Measurements from ENCODE around the gene JAML.
A peak's percentile ranks its signal among the peaks of the same experiment; 100 is the strongest.

Gene JAML

DNA sequence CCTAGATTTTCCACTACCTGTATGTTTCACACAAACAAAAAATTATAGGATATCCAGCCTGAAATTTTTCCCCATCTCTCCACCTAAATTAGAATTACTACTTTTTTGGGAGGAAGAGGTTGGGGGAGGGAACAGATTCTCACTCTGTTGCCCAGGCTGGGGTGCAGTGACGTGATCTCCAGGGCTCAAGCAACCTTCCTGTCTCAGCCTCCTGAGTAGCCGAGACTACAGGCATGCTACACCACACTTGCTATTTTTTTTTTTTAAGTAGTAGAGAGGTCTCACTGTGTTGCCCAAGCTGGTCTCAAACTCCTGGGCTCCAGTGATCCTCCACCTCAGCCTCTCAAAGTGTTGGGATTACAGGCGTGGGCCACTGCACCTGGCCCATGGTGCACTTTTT, 9.5 kb downstream of the JAML start:
- DNase-seq = peak in 1 of 4 experiments; percentile 53

DNA sequence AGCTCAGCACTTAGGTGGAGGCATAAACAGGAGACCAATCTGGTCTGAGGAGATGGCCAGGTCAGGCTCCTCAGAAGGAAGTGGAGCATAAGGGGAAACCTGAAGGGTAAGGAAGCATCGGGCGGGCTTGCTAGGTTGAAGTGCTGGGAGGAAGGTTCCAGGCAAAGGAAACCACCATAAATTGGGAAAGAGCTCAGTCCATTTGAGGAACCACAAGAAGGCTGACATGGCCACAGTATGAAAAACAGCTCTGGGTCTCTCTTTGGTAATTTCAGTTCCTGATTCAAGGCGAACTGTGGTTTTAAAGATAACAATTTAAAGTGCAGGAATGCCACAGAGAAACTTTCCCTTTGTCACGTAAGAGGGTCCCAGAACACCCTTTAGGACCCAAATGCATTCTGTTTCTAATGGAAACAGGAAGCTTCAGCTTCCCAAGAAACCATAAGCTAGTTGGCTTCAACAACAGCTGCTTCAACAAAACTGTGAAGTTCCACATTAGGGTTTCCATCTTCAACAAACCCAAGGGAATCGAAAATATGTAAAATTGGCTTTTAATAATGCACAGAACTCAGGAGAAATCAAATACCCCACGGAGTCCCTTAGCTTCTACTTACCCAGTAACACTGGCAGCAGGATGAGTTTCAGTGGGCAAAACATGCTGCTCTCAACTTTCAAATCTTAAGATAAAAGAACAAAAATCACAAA, 10.4 kb downstream of the JAML start:
- peak; percentile 84 to 95 (median 94) for DNase-seq

DNA sequence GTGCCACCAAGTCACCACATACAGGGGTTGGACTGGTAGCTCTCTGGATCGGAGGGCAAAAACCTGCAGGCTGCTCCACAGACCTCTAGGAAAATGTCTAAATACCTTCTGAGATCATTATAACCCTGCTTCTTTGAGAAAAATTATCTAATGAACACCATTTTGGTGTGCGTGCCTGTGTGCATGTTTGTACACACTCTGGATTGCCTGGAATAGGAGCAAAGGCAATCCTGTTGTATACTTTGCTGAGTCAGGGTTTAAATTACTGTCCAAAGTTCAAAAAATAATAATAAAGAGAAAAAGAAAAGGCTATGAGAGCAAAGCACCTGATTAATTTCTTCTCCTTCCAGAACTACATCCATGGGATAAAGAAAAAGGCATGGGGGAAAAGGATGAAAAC, 11.0 kb downstream of the JAML start:
- no peak for DNase-seq

DNA sequence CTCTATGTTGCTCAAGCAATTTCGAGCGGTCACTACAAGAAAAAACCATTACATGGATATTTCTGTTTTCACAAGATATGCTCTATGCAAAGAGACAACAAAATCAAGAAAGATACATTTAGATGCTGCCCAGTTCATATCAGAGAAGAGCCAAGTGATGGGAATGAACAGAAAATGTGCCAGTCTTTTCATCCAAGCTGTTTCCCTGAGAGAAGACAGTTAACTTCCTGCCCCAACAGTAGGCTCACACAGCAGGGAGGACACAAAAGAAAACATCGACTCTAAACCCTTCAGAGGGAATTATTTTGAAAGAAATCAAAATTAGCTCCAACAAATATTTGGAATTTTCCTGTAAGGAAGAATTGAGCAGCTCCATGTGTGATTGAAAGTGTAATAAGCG, 11.6 kb downstream of the JAML start:
- no peak for DNase-seq

DNA sequence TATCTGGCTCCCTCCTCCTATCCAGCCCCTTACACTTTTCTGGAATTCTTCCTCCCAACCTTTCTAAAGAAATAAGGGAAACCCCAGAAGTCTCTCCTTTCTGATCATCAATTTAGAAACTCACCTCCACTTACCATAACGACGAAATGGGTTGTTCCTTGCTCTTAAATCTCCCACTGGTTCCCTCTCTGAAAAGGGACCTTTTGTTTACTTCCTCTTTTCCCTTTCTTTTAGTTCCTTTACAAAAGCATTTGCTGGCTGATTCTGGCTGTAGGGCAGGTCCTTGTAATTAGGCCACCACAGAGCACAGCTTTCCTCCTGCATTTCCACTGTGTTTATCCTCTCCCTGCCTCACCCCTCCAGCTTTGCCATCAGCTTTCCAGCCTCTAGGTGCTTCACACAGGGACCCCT, 12.0 kb downstream of the JAML start:
- peak in 3 of 4 experiments; percentile 65 to 84 (median 76) for DNase-seq

DNA sequence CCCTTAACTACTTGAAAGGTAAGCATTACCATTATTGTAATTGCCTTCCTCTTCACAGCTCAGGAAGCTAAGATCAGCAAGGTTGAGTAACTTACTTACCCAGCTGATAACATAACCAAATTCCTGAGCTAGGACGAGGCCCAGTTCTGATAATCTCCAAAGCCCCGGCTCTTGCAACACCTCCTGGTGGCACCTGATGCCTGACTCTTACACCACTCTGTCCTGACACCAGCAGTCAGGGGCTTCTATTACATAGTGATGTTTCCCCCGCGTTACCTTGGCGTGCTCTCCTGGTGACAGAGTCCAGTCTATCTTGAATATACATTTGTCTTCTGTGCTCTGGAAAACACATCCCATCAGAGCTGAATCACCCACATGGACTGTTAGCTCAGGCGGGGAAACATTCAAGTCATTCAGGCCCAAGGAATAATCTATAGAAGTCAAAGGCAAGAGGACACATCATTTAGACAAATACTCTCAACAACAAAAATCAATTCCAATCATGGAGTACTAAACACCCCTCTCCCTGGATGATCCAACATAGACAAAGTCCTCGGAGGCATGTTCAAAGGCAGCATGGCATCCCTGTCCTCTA, 12.6 kb downstream of the JAML start:
- peak in 2 of 4 experiments; percentile 21 to 22 for DNase-seq

DNA sequence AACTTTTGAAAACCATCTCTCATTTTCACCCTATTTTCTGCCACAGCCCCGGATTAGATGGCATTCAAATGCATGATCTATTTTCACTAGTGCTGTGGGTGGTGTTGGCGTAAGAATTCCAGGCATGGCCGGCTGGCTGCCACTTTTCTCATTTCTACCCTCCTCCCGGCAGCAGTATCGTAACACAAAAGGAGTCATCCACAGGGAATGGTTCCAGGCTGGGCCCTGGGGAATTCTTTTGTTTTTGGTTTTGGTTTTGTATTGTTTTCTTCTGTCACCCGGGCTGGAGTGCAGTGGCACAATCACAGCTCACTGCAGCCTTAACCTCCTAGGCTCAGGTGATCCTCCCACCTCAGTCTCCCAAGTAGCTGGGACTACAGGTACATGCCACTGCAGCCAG, 13.8 kb downstream of the JAML start:
- no peak for DNase-seq

DNA sequence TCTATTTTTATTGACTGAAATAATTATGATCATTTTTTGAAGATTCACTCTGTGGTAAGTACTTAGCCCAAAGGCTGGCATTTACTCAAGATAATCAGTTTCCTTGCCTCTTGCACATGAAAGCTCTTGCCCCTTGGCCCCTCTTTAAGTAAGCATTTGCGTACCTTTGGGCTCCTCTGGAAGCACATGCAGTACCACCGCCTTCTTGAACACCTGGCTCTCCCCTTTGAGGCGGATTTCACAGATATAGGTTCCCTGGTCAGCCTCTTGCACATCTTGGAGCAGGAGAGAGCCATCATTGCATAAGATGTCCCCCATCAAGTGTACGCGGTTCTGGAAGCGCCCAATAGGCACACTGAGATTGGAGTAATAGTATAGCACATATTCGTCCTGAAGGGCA, 14.5 kb downstream of the JAML start:
- no peak for DNase-seq

DNA sequence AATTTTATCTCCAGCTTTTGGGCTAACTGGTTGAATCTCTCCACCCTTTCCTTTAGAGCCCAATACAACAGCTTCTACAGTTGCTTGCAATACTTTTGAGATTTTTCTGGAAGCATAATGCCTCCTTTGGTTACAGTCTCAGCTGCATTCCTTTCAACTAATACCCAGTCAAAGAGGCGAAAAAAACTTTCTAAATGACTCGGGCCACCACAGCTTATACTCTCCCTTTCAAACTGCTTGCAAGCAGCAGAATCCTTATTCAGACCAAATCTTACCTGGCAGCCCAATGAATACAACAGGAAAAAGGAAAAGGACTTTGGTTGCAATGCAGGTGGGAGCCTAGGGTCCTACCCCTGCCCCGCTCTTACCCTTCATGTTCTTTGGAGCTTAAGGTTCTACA, 15.8 kb downstream of the JAML start:
- no peak for DNase-seq

DNA sequence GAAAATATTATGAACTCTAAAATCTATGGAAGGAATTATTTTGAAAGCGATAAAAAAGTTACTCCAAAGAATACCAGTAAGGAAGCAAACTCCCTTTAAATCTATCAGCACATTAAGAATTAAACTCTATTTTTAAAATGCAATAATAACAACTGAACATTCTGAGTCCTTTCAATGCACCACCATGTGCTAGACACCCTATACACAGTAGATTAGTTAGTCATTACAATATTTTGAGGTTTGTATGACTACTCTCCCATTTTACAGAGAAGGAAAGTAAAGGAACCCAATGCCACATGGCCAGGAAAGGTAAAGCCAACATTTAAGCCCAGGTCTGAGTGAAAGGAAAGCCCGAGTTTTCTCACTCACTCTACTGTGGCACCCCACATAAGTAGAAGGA, 17.7 kb downstream of the JAML start:
- no peak for DNase-seq

DNA sequence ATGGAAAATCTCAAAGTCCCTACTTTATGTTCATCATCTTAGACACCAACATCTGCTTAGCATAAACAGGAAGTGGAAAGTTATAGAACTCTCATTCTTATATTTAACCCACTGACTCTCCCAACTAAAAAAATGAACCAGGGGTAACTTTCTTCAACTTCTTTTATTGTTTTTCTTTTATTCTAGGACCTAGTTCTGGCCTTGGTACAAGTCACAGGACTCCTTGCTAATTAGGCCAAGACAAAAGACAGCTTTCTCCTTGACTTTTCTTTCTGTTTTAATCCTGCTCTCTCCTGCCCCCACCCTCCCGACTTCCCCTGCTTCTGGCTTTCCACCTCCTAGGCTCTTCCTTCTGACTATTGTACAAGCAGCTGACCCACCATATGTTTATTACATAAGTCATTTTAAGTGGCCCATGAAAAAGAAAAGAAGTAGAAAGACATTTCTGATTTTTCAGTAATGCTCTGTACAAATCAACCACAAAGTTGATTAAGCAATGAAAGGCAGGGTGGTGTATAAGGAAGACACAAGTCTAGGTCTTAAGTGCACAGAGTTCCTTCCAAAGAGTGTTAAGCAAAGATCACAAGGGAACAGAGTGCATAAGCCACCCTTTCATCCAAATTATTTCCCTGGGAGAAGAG, 18.3 kb downstream of the JAML start:
- peak; percentile 64 to 93 (median 85) for DNase-seq

DNA sequence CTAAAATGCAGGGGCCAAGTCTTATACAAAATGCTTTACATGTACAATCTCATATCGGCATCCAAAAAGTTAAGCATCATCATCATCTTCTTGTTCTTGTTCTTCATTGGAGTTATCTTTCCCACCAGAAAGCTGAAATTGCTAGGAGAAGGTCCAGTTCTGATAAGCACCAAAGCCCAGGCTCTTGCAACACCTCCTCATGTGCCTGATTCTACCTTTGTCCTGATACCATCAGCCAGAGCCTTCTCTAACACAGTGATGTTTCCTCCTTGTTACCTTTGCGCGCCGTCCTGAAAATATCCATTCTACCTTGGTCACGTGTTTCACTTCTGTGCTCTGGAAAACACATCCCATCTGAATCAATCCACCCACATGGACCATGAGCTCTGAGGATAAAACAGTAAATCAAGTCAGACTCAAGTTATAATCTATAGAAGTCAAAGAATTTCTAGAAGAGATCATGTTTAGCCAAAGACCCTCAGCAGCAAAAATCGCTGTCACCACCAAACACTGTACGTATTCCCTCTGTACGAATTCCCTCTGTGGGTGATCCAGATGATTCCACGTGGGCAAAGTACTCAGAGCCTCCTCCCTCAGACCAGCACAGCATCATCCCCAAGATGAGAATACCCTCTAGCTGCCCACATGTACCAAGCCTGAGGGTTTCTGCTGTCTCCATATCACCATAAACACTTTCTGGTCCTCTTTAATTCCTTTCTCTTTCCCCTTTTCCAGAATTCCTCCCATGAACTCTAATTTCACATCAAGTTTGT, 19.0 kb downstream of the JAML start:
- DNase-seq = peak in 1 of 4 experiments; percentile 21

DNA sequence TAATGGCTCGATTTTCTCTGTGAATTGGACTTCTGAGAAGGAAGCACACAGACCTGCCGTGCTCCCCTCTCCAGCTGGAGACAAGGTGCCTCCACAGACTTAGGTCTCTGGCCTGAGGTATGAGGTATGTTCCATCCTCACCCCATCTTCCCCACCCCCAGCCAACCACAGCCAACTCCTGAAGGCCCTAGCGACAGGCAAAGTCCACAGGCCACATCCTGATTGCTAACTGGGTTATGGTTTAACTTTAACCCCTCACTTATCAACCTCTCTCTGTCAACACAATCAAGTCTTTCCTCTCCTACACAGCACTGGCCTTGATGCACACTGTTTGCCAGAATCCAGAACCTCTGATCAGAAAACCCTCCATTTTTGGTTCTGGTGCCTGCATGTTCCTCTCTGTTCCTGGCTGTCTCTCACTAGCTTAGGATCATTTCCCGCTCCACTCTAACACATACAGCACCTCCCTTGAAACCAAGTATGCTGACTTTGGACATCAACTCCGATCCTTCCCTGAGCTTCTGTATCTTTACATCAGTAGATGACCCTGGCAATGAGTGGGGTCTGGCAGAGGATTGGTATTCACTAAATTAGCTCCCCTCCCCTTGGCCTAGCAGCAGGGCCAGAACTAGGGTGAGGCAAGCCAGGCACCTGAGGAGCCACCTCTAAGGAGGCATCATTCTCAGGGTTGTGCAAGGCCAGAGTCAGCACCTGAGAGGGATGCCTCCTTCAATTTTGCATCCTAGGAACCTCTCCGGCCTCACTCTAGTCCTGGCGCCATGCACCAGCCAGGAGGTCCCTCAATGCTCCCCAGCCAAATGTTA, 22.0 kb downstream of the JAML start:
- DNase-seq = no peak

DNA sequence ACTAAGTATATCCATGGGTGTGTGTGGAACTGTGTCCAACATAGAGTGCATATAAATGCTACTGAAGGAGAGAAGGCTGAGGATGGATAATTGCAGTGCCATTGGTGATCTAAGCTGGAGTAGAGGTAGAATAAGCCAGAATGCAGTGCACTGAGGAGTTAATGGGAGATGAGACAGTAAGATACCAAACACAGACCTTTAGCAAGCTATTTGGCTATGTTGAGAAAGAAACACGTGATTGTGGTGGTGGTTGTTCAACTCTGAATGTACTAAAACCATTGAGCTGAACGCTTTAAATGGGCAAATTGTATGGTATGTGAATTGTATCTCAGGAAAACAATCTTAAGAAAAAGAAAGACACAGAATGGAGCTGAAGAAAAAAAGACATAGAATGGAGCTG, 22.8 kb downstream of the JAML start:
- DNase-seq = no peak

DNA sequence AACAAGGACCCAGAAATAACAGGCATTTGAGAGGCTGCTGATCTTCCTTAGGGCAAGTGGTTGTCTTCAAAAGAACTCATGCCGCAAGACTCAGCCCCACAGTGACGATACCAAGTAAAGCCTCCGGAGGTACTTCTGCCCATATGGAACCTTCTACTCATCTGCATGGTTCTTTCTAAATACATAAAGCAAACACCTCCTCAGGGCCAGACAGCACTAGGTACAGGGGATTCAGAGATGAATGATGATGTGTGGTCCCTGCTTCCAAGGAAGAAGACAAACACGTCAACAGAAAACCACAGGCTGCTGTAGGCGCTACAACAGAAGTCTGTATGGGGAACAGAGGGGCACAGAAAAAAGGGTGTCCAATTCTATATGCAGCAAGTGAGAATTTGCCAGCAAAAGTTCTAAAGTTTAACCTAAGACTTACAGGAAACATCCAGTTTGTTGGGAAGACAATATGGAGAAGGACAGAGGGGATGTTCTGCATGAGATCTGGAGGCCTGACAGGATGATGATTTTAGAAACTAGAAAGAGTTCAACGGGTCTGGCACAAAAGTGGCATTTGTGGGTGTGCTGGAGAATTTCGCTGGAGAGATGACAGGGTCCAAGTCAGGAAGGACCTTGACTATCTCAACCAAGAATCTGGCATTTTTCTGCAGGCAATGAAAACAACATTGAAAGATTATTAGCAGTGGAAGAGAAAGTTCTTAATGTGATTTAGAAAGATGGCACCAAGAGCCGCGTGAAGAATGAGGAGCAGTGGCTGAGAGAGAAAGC, 23.7 kb downstream of the JAML start:
- DNase-seq = no peak

DNA sequence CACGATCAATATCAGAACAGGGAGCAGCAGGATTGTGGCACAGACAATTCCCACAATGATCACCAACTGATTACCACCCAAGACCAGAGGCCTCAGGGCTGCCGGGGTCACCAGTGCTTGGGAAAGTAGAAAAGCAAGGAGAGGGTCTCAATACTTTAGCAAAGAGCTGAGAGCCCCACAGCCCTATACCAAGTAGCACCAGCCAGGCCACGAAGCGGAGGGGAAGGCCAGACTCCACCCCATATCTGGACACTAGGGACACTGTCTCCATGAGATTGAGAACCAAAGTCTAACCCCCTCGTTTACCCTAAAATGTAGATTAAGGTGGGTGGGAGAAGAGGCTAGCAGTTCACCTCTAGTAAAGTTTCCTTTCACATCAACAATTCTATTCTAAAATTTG, 24.3 kb downstream of the JAML start:
- no peak for DNase-seq

DNA sequence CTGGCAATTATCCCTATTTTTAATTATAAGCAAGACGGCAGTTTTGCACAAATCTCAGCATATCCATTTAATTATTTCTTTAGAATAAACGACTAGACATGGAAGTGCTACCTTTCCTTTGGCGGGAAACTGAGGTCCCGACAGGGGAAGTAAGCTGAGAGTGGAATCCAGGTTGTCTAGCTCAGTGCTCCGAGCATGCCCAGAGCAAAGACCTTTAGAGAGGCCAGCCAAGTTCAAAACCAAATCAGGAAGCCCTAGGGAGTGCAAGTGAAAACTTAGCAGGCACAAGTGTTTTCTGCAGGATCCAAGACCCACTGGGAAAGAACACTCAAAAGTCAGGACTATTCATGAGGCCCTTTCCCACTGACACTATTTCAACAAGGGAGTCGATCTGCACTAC, 25.7 kb downstream of the JAML start:
- DNase-seq = no peak

DNA sequence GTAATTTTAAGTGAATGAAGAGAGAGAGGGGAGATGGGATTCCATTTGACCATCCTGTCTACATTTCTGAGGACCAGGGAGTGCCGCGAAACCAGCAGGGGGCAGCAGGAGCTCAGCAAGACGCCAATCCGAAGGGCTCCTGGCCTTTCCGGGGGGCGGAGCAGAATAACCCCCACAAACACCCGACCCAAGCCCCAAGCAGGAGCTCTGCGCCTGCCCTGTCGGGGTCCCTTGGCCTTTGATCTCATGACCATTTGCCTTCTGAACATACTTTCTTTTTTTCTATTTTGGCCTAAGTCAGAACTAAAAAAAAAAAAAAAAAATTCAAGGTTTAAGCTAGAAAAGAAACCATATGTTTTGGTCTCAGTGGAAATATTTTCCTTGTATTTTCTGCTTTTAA, 26.4 kb downstream of the JAML start:
- DNase-seq = peak; percentile 79 to 92 (median 87)

DNA sequence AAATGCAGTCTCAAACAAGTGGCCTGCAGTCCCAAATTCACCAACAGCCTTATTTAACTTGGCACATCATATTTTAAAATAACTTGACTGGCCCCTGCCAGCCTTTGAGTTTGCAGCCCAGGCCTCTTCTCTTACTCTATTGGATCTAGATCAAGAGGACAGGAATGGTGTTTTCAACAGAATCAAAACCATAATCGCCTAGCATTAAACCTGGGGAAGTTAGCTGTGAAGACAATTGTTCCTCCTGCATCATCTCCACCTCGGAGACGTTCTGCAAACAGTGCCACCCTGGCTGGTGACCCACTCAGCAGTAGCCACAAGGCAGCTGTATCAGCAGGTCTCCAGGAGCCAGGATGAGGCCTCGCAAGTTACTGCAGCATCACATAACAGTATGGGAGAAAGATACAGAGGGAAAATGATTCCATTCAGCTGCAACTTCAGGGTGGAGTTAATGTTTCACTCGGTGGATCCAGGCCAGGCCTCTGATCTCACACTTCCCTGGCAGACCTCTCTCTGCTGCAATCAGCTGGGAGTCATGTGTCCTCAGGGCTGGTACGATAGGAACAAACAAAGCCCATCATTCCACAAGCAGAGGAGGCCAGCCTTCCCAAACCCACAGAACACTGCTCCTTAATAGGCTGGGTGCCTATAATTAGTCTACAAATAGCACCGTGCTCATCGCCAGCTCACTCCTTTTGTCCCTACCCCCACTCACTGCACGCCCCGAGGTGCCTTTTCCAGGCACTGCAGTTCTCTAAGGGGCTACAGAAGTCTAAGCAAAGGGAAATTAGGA, 29.8 kb downstream of the JAML start:
- DNase-seq = peak in 3 of 4 experiments; percentile 40 to 55 (median 42)

DNA sequence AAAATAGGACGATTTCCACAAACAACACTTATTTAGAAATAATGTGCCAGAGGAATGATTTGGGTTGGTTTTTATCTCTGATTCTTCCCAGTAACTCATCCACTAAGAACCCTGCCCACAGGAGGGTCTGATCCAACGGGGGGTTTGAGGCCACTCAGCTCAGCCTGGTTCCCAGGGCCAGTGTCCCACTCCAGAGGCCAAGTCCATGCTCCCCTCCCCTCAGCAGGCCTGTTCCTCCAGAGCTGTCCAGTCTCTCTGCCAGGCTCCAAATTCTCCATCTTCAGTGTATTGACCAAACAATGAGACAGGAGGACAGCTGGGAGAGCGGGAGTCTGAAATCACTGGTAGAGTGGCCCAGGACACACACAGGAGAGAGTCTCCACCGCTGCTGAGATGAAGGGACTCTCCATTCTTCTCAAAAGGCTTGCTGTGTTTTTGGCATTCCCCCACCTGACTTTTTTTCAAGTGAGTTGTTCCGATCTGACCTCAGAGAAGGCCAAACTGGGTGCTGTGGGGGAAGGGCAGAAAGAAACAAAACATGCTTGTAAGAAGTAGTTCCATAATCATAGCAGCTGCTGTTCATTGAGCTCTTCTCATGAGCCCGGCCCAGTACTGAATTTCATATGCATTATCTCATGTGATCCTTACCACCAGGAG, 30.8 kb downstream of the JAML start:
- no peak for DNase-seq

Data from suppressor macrophage (primary cell).